Measurements from ENCODE around the gene PPP1CB.

DNA sequence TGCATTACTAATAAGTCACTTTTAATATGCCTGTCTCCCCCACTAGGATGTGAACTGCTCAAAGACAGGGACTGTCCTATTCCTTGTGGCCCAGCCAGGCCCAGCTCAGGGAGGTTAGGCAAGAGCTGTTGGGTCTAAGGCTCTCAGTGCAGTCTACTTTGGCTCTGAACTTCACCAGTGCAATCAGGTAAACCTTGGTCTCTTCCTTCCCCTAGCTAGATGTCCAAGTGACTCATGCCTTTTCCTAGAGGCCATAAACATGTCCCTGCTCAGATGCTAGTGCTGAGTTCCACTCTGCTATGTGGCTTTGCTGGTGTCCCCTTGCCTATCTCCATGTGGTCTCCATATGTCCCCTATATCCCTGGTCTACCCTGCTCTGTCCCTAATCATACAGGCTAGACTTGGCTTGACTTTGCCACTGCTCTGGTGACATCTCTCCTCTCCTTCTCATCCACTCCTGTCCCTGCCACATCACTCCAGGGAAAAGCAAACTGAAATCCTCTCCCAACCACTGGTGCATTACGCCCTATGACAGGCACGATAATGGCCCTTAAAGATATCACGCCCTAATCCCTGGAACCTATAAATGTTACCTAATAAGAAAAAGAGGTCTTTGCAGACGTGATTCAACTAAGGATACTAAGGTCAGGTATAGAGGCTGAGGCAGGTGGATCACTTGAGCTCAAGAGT, 45.7 kb upstream of the PPP1CB start:
- TF ChIP-seq, protein P1, sequence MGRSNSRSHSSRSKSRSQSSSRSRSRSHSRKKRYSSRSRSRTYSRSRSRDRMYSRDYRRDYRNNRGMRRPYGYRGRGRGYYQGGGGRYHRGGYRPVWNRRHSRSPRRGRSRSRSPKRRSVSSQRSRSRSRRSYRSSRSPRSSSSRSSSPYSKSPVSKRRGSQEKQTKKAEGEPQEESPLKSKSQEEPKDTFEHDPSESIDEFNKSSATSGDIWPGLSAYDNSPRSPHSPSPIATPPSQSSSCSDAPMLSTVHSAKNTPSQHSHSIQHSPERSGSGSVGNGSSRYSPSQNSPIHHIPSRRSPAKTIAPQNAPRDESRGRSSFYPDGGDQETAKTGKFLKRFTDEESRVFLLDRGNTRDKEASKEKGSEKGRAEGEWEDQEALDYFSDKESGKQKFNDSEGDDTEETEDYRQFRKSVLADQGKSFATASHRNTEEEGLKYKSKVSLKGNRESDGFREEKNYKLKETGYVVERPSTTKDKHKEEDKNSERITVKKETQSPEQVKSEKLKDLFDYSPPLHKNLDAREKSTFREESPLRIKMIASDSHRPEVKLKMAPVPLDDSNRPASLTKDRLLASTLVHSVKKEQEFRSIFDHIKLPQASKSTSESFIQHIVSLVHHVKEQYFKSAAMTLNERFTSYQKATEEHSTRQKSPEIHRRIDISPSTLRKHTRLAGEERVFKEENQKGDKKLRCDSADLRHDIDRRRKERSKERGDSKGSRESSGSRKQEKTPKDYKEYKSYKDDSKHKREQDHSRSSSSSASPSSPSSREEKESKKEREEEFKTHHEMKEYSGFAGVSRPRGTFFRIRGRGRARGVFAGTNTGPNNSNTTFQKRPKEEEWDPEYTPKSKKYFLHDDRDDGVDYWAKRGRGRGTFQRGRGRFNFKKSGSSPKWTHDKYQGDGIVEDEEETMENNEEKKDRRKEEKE (IDR thresholded peaks at IDR 0.05), result no peak
- no peak for TF ChIP-seq POLR2A (IDR thresholded peaks at IDR 0.05; ENCODE audit: low read depth, low read length)
- TF ChIP-seq, protein P2, sequence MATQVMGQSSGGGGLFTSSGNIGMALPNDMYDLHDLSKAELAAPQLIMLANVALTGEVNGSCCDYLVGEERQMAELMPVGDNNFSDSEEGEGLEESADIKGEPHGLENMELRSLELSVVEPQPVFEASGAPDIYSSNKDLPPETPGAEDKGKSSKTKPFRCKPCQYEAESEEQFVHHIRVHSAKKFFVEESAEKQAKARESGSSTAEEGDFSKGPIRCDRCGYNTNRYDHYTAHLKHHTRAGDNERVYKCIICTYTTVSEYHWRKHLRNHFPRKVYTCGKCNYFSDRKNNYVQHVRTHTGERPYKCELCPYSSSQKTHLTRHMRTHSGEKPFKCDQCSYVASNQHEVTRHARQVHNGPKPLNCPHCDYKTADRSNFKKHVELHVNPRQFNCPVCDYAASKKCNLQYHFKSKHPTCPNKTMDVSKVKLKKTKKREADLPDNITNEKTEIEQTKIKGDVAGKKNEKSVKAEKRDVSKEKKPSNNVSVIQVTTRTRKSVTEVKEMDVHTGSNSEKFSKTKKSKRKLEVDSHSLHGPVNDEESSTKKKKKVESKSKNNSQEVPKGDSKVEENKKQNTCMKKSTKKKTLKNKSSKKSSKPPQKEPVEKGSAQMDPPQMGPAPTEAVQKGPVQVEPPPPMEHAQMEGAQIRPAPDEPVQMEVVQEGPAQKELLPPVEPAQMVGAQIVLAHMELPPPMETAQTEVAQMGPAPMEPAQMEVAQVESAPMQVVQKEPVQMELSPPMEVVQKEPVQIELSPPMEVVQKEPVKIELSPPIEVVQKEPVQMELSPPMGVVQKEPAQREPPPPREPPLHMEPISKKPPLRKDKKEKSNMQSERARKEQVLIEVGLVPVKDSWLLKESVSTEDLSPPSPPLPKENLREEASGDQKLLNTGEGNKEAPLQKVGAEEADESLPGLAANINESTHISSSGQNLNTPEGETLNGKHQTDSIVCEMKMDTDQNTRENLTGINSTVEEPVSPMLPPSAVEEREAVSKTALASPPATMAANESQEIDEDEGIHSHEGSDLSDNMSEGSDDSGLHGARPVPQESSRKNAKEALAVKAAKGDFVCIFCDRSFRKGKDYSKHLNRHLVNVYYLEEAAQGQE (IDR thresholded peaks at IDR 0.05; ENCODE audit: low read depth, low read length), result no peak

All from GM12878 (cell line).